Gastrocnemius medialis (tissue), 4 donors: Measurements from ENCODE around the gene RSPO3.

Experiments
- POLR2A ChIP-seq, 2 donors: fragments of 450-650 bp; IDR thresholded peaks; one replicate each; pipeline ENCODE4 v1.6.1; 2017; ENCODE audit warnings: antibody characterized with exemption in 2 of 2, mild to moderate bottlenecking in 2 of 2, moderate library complexity in 2 of 2
- TF ChIP-seq, protein P1 (sequence below), 5 experiments: fragments of 450-650 bp in 3 of 5; fragments of 200-600 bp in 2 of 5; sonication (generic) in 2 of 5; IDR thresholded peaks in 4 of 5; conservative IDR thresholded peaks in 1 of 5; 1 replicate in 4 of 5; 2 replicates in 1 of 5; pipeline ENCODE4 v1.5.1; 2016 to 2019; ENCODE audit warnings: antibody characterized with exemption in 5 of 5, mild to moderate bottlenecking in 3 of 5, moderate library complexity in 3 of 5

DNA sequence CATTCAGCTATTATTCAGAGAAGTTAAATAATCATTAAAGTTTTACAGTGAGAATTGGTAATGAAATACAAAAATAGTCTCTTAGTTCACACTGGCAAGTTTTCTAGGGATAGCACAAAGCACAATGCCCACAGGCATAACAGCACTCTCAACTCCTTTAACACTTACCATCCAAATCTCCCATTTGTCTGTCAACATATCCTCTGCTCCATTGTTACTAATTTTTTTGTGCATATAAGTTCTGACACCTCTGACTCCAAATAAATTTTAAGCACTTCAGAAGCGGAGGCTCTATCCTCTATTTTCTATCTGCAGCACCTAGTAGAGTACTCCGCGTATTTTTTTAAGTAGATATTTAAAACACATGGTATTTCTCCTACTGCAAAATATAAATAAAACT, 15.6 kb upstream of the RSPO3 start:
- no peak for TF ChIP-seq POLR2A (IDR thresholded peaks at IDR 0.05)
- TF ChIP-seq, protein P1, sequence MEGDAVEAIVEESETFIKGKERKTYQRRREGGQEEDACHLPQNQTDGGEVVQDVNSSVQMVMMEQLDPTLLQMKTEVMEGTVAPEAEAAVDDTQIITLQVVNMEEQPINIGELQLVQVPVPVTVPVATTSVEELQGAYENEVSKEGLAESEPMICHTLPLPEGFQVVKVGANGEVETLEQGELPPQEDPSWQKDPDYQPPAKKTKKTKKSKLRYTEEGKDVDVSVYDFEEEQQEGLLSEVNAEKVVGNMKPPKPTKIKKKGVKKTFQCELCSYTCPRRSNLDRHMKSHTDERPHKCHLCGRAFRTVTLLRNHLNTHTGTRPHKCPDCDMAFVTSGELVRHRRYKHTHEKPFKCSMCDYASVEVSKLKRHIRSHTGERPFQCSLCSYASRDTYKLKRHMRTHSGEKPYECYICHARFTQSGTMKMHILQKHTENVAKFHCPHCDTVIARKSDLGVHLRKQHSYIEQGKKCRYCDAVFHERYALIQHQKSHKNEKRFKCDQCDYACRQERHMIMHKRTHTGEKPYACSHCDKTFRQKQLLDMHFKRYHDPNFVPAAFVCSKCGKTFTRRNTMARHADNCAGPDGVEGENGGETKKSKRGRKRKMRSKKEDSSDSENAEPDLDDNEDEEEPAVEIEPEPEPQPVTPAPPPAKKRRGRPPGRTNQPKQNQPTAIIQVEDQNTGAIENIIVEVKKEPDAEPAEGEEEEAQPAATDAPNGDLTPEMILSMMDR (IDR thresholded peaks at IDR 0.05 in 4 of 5, conservative IDR thresholded peaks at IDR 0.05 in 1 of 5) = no peak
